ENCODE results near the gene RCOR3.

GRCh38 chr1:211352465-211352864 is 93.3 kb downstream of the RCOR3 start:
- no peak for TF ChIP-seq PAX5 (IDR thresholded peaks at IDR 0.05; ENCODE audit: borderline replicate concordance, low read depth, low read length)
- no peak for TF ChIP-seq SRF (IDR thresholded peaks at IDR 0.05; ENCODE audit: low read depth in 2 of 2, low read length in 2 of 2)

Measured in GM12878 (cell line).